HepG2 (cell line): ENCODE measurements around the gene SLC22A31.

Experiments
- BHLHE40 ChIP-seq: IDR thresholded peaks from 2 replicates; pipeline ENCODE4 v1.6.1; 2011; ENCODE audit warnings: low read length, improper control_type of control experiment
- DDIT3 ChIP-seq: sonication (generic); formaldehyde crosslinking; IDR thresholded peaks from 2 replicates; pipeline ENCODE4 v1.4.0; 2020; ENCODE audit warnings: mild to moderate bottlenecking, missing genetic modification reagents
- MAZ ChIP-seq, 2 experiments: sonication (generic) in 1 of 2; formaldehyde crosslinking in 1 of 2; IDR thresholded peaks; 2 replicates each; pipeline versions ENCODE4 v1.5.0 to v1.6.1; 2012 to 2020; ENCODE audit warnings: low read depth in 2 of 2, mild to moderate bottlenecking in 2 of 2, borderline replicate concordance in 1 of 2, improper control_type of control experiment in 1 of 2, low read length in 1 of 2, missing genetic modification reagents in 1 of 2, moderate library complexity in 1 of 2
- MXD4 ChIP-seq: IDR thresholded peaks from 2 replicates; pipeline ENCODE4 v1.6.1; 2016; ENCODE audit warnings: mild to moderate bottlenecking, missing biosample characterization, missing genetic modification reagents
- MXI1 ChIP-seq: IDR thresholded peaks from 3 replicates; pipeline ENCODE4 v1.6.1; 2012; ENCODE audit warnings: low read depth, low read length, inconsistent platforms, borderline replicate concordance
- NFE2L1 ChIP-seq: sonication (generic); formaldehyde crosslinking; IDR thresholded peaks from 2 replicates; pipeline ENCODE4 v1.4.0; 2020; ENCODE audit warnings: missing genetic modification reagents, mild to moderate bottlenecking, borderline replicate concordance
- POLR2AphosphoS2 ChIP-seq: IDR thresholded peaks from 2 replicates; pipeline ENCODE4 v1.6.1; 2011; ENCODE audit warnings: low read depth, low read length, improper control_type of control experiment
- POLR2AphosphoS5 ChIP-seq: IDR thresholded peaks from 2 replicates; pipeline ENCODE4 v1.6.1; 2012; ENCODE audit warnings: low read depth, low read length
- SMC3 ChIP-seq: IDR thresholded peaks from 2 replicates; pipeline ENCODE4 v1.6.1; 2011; ENCODE audit warnings: low read length, improper control_type of control experiment
- SRSF1 ChIP-seq: fragments of 200-400 bp; formaldehyde crosslinking; optimal IDR thresholded peaks from 2 replicates; pipeline ENCODE3; 2017; ENCODE audit warnings: mild to moderate bottlenecking, low read depth, low read length, moderate library complexity
- SUZ12 ChIP-seq: fragments of 150-350 bp; IDR thresholded peaks from 2 replicates; pipeline ENCODE4 v1.6.1; 2014; ENCODE audit warnings: low read depth, low read length
- ZNF446 ChIP-seq: sonication (generic); formaldehyde crosslinking; IDR thresholded peaks from 2 replicates; pipeline ENCODE4 v1.5.0; 2020; ENCODE audit warnings: mild to moderate bottlenecking, missing genetic modification reagents
- ZNF766 ChIP-seq: sonication (generic); formaldehyde crosslinking; IDR thresholded peaks from 2 replicates; pipeline ENCODE4 v1.5.0; 2020; ENCODE audit warnings: missing genetic modification reagents, borderline replicate concordance
- ZZZ3 ChIP-seq: sonication (generic); formaldehyde crosslinking; IDR thresholded peaks from 2 replicates; pipeline ENCODE4 v1.4.0; 2020; ENCODE audit warnings: missing genetic modification reagents, mild to moderate bottlenecking, borderline replicate concordance

GRCh38 chr16:89189358-89190025, 10.8 kb downstream of the SLC22A31 start:
- TF ChIP-seq POLR2AphosphoS5 (no peak), MXI1 (no peak), DDIT3 (CRISPR knock-in tag) (no peak), POLR2AphosphoS2 (no peak), MAZ (IDR thresholded peaks at IDR 0.05; ENCODE audit: borderline replicate concordance, low read depth, low read length) (no peak), MAZ (CRISPR knock-in tag; IDR thresholded peaks at IDR 0.05; ENCODE audit: low read depth) (no peak), MXD4 (CRISPR knock-in tag) (no peak), NFE2L1 (CRISPR knock-in tag) (no peak), SUZ12 (no peak), ZNF766 (no peak), ZZZ3 (CRISPR knock-in tag) (no peak), SRSF1 (no peak), SMC3 (no peak), ZNF446 (CRISPR knock-in tag) (no peak), BHLHE40 (no peak)
